GM12891 (cell line): ENCODE results near the gene FAM72D.
"Not testable (repeated sequence)": the region's sequence is repeated elsewhere in the genome, so short reads cannot be mapped to it uniquely, and the experiment has no call there.

Experiments
- POLR2A ChIP-seq: IDR thresholded peaks from 2 replicates; pipeline ENCODE4 v1.6.1; 2011; ENCODE audit warnings: low read depth, low read length, control low read depth
- POLR2AphosphoS5 ChIP-seq: IDR thresholded peaks from 2 replicates; pipeline ENCODE4 v1.6.1; 2011; ENCODE audit warnings: low read depth, low read length, control low read depth
- POU2F2 ChIP-seq: IDR thresholded peaks from 2 replicates; pipeline ENCODE4 v1.6.1; 2011; ENCODE audit warnings: low read depth, mild to moderate bottlenecking, control low read depth, low read length, moderate library complexity
- SPI1 ChIP-seq: IDR thresholded peaks from 2 replicates; pipeline ENCODE4 v1.6.1; 2011; ENCODE audit warnings: low read depth, low read length, control low read depth
- TAF1 ChIP-seq: IDR thresholded peaks from 2 replicates; pipeline ENCODE4 v1.6.1; 2011; ENCODE audit warnings: low read depth, low read length, control low read depth

GRCh38 chr1:145157715-145158114, 61.9 kb downstream of the FAM72D start:
- TF ChIP-seq POLR2A, POLR2AphosphoS5, TAF1, SPI1, POU2F2: not testable (repeated sequence)
